Chondrocyte (in vitro differentiated cells): ENCODE data around the gene SLC28A1. TPM values are rescaled to one million over a fixed set of nuclear protein-coding genes. Genes with fewer than 3 reads are reported as not detected.

Source experiments
- DNase-seq: peaks from one replicate; pipeline ENCODE4 v3.0.0; 2021; ENCODE audit warnings: mixed read lengths, low spot score
- H3K27ac Mint-ChIP-seq: one replicate; pipeline ENCODE4 v1.8.0; 2021; ENCODE audit warnings: mild to moderate bottlenecking, moderate library complexity, mixed read lengths; ENCODE audit not compliant: unreplicated experiment
- H3K27me3 Mint-ChIP-seq: 2 replicates; pipeline ENCODE4 v1.8.0; 2021; ENCODE audit warnings: low read depth, mixed read lengths
- H3K36me3 Mint-ChIP-seq: 2 replicates; pipeline ENCODE4 v1.8.0; 2021; ENCODE audit warnings: low read depth, mixed read lengths
- H3K4me1 Mint-ChIP-seq: 2 replicates; pipeline ENCODE4 v1.8.0; 2021; ENCODE audit warnings: low read depth, mild to moderate bottlenecking, mixed read lengths
- H3K4me3 Mint-ChIP-seq: one replicate; pipeline ENCODE4 v1.8.0; 2021; ENCODE audit warnings: mild to moderate bottlenecking, moderate library complexity, mixed read lengths; ENCODE audit not compliant: unreplicated experiment
- H3K9me3 Mint-ChIP-seq: 2 replicates; pipeline ENCODE4 v1.8.0; 2021; ENCODE audit warnings: low read depth, mixed read lengths
- total RNA-seq: library from RNA; stranded (reverse); gene quantifications from 3 replicates; pipeline ENCODE4 v1.2.1, GENCODE V29; 2021
- TF ChIP-seq, protein P1 (sequence below): fragments of 200-600 bp; sonication (generic); IDR thresholded peaks from 2 replicates; pipeline ENCODE4 v1.5.0; 2021; ENCODE audit warnings: antibody characterized with exemption, mild to moderate bottlenecking, moderate library complexity

The SLC28A1 gene
- total RNA-seq, 1 donor from 2014 or later = not detected

- H3K9me3 Mint-ChIP-seq = no peaks in the 10 kb centered on the region
- no peaks in the 10 kb centered on the region for H3K27me3 Mint-ChIP-seq
- H3K4me3 Mint-ChIP-seq = no peak overlapping the region
- peaks cover 26% of the 10 kb centered on the region for H3K4me1 Mint-ChIP-seq
- no peaks in the 10 kb centered on the region for H3K36me3 Mint-ChIP-seq
- TF ChIP-seq, protein P1, sequence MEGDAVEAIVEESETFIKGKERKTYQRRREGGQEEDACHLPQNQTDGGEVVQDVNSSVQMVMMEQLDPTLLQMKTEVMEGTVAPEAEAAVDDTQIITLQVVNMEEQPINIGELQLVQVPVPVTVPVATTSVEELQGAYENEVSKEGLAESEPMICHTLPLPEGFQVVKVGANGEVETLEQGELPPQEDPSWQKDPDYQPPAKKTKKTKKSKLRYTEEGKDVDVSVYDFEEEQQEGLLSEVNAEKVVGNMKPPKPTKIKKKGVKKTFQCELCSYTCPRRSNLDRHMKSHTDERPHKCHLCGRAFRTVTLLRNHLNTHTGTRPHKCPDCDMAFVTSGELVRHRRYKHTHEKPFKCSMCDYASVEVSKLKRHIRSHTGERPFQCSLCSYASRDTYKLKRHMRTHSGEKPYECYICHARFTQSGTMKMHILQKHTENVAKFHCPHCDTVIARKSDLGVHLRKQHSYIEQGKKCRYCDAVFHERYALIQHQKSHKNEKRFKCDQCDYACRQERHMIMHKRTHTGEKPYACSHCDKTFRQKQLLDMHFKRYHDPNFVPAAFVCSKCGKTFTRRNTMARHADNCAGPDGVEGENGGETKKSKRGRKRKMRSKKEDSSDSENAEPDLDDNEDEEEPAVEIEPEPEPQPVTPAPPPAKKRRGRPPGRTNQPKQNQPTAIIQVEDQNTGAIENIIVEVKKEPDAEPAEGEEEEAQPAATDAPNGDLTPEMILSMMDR = no peak
- no peak for DNase-seq
- H3K27ac Mint-ChIP-seq = peak overlapping the region; percentile 96
These were observed 42.2 kb downstream of the SLC28A1 start for GRCh38 chr15:84926491-84927230.

GRCh38 chr15:84928843-84929168 is 44.3 kb downstream of the SLC28A1 start:
- Mint-ChIP-seq H3K27me3 (no peaks in the 10 kb centered on the region), H3K36me3 (no peaks in the 10 kb centered on the region), H3K27ac (no peak overlapping the region), H3K4me1 (peaks cover 26% of the 10 kb centered on the region), H3K9me3 (no peaks in the 10 kb centered on the region), H3K4me3 (no peak overlapping the region)
- DNase-seq = no peak
- TF ChIP-seq, protein P1 = no peak

DNA sequence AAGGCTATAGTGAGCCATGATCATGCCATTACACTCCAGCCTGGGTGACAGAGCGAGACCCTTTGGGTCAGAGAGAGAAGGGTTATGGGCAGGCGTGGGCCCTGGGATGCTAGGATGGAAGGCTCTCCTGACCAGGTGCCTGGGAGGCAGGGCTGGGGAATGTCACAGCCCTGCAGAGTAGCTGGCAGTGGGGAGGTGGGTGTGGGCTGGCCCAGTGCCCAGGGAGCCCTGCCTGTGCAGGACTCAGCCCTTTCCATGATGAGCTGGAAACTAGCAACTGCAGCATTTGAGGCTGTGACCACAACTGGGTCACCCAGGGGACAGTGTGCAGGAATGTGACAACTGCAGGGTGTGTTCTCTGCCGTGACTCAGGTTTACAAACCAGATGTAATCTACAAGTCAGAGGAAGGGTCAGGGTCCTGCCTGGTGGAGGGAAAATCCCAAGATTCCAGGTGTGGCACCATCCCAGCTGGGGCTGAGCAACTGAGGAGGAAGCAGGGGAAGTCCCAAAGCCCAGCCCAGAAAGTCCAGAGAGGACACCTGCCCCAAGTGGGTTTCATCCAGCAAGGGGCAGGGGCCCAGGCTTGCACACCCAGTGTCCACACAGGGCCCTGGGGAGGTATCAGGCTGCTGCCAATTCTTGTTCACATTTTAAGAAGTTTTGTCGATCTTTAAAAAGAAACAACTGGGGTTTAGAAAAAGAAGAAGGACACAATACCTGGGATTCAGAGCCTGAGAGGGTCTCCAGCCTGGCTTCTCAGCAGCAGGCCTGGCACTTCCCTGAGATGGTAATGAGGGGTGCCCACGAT is 45.5 kb downstream of the SLC28A1 start:
- no peaks in the 10 kb centered on the region for H3K27me3 Mint-ChIP-seq
- H3K27ac Mint-ChIP-seq = peak overlapping the region; percentile 47
- H3K4me3 Mint-ChIP-seq = no peak overlapping the region
- TF ChIP-seq, protein P1 = no peak
- no peaks in the 10 kb centered on the region for H3K36me3 Mint-ChIP-seq
- no peaks in the 10 kb centered on the region for H3K9me3 Mint-ChIP-seq
- H3K4me1 Mint-ChIP-seq = peaks cover 21% of the 10 kb centered on the region
- no peak for DNase-seq

DNA sequence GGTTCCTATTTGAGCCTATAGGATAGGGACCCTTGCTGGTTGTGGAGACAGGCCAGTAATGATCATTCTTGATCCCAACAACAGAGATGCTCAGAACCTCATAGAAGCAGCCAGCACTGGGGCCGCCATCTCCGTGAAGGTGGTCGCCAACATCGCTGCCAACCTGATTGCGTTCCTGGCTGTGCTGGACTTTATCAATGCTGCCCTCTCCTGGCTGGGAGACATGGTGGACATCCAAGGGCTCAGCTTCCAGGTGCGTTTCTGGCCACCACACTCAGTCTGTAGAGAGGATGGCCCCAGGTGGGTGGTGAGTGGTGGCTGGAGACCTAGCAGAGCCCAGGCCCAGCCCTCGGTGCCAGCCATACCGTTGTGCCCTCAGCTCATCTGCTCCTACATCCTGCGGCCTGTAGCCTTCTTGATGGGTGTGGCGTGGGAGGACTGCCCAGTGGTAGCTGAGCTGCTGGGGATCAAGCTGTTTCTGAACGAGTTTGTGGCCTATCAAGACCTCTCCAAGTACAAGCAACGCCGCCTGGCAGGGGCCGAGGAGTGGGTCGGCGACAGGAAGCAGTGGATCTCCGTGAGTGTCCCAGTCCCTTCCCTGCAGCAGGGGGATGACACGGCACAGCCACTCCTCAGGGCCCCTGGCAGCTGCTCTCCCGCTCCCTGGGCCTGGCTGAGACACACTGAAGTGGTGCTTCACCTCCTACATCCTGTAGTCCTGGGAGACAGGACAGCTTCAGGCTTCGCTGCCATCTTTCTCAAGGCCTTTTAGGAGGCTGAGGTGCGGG is 50.7 kb downstream of the SLC28A1 start:
- no peak for DNase-seq
- H3K36me3 Mint-ChIP-seq = peaks cover 1% of the 10 kb centered on the region
- no peak overlapping the region for H3K27ac Mint-ChIP-seq
- H3K4me3 Mint-ChIP-seq = no peak overlapping the region
- no peaks in the 10 kb centered on the region for H3K9me3 Mint-ChIP-seq
- TF ChIP-seq, protein P1 = peak; percentile 64
- H3K4me1 Mint-ChIP-seq = peaks cover under 1% of the 10 kb centered on the region
- H3K27me3 Mint-ChIP-seq = peaks cover 6% of the 10 kb centered on the region

- Mint-ChIP-seq H3K4me1 (no peaks in the 10 kb centered on the region), H3K27me3 (peaks cover 6% of the 10 kb centered on the region), H3K27ac (no peak overlapping the region), H3K36me3 (peaks cover 1% of the 10 kb centered on the region), H3K4me3 (no peak overlapping the region), H3K9me3 (no peaks in the 10 kb centered on the region)
- no peak for DNase-seq
- TF ChIP-seq, protein P1 = no peak
These were observed 52.7 kb downstream of the SLC28A1 start for GRCh38 chr15:84937144-84937543.
